ENCODE data around the gene GPR143.
A peak's percentile ranks its signal among the peaks of the same experiment; 100 is the strongest.

GPR143 gene

DNA sequence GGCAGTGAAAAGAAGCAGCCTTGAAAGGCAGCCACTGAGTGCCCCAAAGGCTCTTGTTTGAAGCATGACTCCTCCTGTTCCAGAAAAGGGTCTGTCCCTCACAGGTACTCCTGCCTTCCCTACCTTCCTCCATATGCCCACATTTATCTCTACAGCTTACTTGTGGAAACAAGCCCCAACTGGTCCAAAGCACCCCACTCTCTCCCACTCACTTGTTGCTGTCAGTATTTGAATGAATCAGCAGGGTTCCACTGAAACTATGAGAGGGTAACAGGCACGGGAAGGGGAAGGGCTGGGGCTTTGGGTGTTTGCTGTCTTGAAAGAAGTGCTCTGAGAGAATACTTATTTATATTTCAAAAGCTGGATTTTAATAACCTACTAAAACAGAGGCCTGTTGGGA, 34.9 kb downstream of the GPR143 start:
- DNase-seq (ENCODE audit: low read depth, low spot score) = no peak
- no peaks in the 10 kb centered on the region for H3K36me3 ChIP-seq (ENCODE audit: insufficient read depth, low read length)
- TF ChIP-seq EZH2 (IDR thresholded peaks at IDR 0.05) (no peak), FOXP2 (optimal IDR thresholded peaks at IDR 0.05; ENCODE audit: control extremely low read depth, extremely low read length, insufficient read depth) (no peak), POLR2AphosphoS5 (IDR thresholded peaks at IDR 0.05; ENCODE audit: borderline replicate concordance, low read depth, low read length) (no peak)
- no peak overlapping the region for H3K4me3 ChIP-seq
- H3K9me3 ChIP-seq (ENCODE audit: low read depth, low read length) = no peaks in the 10 kb centered on the region
- no peak overlapping the region for H3K9ac ChIP-seq (ENCODE audit: insufficient read length)
- no peak overlapping the region for H3K27ac ChIP-seq

DNA sequence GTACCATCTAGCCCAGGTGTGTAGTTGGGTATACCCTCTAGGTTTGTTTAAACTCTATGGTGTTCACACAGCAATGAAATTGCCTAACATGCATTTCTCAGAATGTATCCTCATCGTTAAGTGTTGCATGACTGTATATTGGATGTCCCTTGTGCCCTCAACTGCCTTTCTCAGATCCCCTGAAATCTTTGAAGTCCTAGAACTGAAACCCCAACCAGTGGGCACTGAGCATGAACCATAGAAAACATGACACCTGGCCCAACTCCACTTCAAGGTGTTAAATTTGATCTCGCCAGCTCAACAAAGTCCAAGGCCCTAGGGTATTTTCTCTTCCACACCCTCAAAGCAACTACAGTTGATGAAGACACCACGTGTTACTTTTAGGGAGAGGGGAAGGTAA, 35.6 kb downstream of the GPR143 start:
- TF ChIP-seq POLR2AphosphoS5 (IDR thresholded peaks at IDR 0.05; ENCODE audit: borderline replicate concordance, low read depth, low read length) = no peak
- no peak for TF ChIP-seq FOXP2 (optimal IDR thresholded peaks at IDR 0.05; ENCODE audit: control extremely low read depth, extremely low read length, insufficient read depth)
- no peak for TF ChIP-seq EZH2 (IDR thresholded peaks at IDR 0.05)
- no peak overlapping the region for H3K4me3 ChIP-seq
- H3K36me3 ChIP-seq (ENCODE audit: insufficient read depth, low read length) = no peaks in the 10 kb centered on the region
- no peak for DNase-seq (ENCODE audit: low read depth, low spot score)
- no peaks in the 10 kb centered on the region for H3K9me3 ChIP-seq (ENCODE audit: low read depth, low read length)
- H3K9ac ChIP-seq (ENCODE audit: insufficient read length) = no peak overlapping the region
- no peak overlapping the region for H3K27ac ChIP-seq

DNA sequence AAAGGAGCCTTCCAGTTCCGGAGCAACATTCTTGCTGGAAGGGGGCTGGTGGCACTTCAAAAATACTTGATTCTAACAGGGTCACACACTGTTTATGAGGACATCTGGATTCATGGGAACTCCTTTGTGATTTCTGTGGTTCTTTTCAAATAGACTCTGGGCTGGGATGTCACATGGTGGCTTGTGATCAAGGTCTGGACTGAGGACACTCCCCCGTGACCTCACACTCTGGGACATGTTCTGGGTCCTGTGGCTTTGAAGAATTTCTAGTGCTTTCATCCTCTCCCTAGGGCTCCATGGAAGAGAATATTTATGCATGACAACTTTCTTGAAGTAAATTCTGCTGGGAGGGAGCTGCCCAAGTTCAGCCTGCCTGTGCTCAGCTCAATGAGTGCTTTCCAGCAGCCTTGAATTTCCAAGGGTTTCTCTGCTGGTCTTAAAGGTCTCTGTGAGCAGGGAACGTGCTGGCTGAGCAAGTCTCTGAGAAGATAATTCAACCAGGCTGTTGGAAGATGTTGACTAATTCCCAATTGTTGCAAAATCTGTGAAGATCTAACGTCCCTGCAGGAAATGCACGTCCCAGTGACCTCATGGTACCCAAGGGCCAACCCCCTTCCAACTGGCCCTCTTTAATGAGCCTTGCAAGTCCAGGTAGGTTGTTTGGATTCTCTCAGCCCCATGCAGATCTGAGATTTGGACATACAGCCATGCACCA, 36.3 kb downstream of the GPR143 start:
- Histone ChIP-seq H3K9ac (ENCODE audit: insufficient read length) (no peak overlapping the region), H3K27ac (no peak overlapping the region), H3K9me3 (ENCODE audit: low read depth, low read length) (no peaks in the 10 kb centered on the region), H3K4me3 (no peak overlapping the region), H3K36me3 (ENCODE audit: insufficient read depth, low read length) (no peaks in the 10 kb centered on the region)
- DNase-seq (ENCODE audit: low read depth, low spot score) = no peak
- no peak for TF ChIP-seq FOXP2 (optimal IDR thresholded peaks at IDR 0.05; ENCODE audit: control extremely low read depth, extremely low read length, insufficient read depth)

DNA sequence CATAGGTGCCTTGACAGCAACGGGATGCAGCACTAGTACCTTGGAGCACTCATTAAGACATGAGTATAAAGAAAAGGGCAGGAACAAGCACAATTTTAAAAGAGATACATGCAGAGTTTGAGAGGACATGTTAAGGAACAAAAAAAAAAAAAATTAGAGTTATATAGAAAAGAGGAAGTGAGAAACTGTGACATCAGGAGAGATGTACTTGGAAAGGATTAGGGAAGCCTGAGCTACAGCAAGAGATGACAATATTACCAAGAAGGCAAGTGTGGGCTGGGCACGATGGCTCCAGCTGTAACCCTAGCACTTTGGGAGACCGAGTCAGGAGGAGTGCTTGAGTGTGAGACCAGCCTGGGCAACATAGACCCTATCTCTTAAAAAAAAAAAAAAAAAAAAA, 37.4 kb downstream of the GPR143 start:
- Histone ChIP-seq H3K9ac (ENCODE audit: insufficient read length) (no peak overlapping the region), H3K4me3 (no peak overlapping the region), H3K36me3 (ENCODE audit: insufficient read depth, low read length) (no peaks in the 10 kb centered on the region), H3K27ac (no peak overlapping the region), H3K9me3 (ENCODE audit: low read depth, low read length) (no peaks in the 10 kb centered on the region)
- TF ChIP-seq POLR2AphosphoS5 (IDR thresholded peaks at IDR 0.05; ENCODE audit: borderline replicate concordance, low read depth, low read length) (no peak), EZH2 (IDR thresholded peaks at IDR 0.05) (no peak), FOXP2 (optimal IDR thresholded peaks at IDR 0.05; ENCODE audit: control extremely low read depth, extremely low read length, insufficient read depth) (no peak)
- DNase-seq (ENCODE audit: low read depth, low spot score) = no peak

DNA sequence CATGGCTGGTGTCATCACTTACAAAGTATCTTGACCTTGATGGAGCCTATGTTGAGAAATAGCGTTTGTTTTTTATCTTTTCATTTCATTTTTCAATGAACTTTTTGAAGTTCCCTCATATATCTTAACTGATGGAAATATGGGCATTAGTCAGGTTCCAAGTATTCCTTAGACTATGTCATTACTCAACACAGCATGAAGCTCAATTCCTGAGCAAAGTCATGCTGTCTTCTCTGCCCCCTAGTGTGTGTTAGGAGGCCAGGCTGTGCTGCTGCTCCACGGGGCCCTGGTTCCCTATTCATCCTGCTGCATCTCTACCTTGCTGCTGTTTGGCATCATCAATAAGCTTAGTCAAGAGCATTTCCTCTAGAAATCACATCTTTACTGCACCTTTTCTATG, 40.9 kb downstream of the GPR143 start:
- TF ChIP-seq FOXP2 (optimal IDR thresholded peaks at IDR 0.05; ENCODE audit: control extremely low read depth, extremely low read length, insufficient read depth) = no peak
- no peak for TF ChIP-seq EZH2 (IDR thresholded peaks at IDR 0.05)
- no peak for TF ChIP-seq POLR2AphosphoS5 (IDR thresholded peaks at IDR 0.05; ENCODE audit: borderline replicate concordance, low read depth, low read length)
- no peaks in the 10 kb centered on the region; the same call in 1 of the 2 replicates for H3K36me3 ChIP-seq (ENCODE audit: insufficient read depth, low read length)
- no peak for DNase-seq (ENCODE audit: low read depth, low spot score)
- H3K27ac ChIP-seq = no peak overlapping the region
- H3K9ac ChIP-seq (ENCODE audit: insufficient read length) = no peak overlapping the region
- H3K4me3 ChIP-seq = no peak overlapping the region
- no peaks in the 10 kb centered on the region for H3K9me3 ChIP-seq (ENCODE audit: low read depth, low read length)

DNA sequence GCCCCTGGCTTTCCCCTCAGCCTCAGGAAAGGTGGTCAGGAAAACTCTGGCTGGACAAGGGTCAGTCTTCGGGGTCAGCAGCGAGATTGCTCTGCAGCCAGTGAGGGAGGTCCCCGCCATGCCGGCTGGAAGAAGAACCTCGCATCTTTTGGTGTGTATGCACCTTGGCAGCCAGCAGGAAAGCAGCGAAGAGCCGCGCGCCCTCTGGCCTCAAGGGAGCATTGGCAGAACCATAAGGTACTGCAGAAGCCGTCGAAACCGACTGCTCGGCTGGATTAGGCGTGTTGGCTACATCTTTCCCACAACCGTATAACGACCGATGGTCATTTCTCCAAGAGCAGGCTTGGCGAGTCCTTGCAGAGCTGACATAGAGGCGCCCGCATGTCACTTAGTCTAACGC, 48.3 kb downstream of the GPR143 start:
- no peaks in the 10 kb centered on the region for H3K9me3 ChIP-seq (ENCODE audit: low read depth, low read length)
- H3K9ac ChIP-seq (ENCODE audit: insufficient read length) = no peak overlapping the region
- peaks cover 14% of the 10 kb centered on the region; the same call in 1 of the 2 replicates for H3K36me3 ChIP-seq (ENCODE audit: insufficient read depth, low read length)
- no peak overlapping the region for H3K27ac ChIP-seq
- TF ChIP-seq FOXP2 (optimal IDR thresholded peaks at IDR 0.05; ENCODE audit: control extremely low read depth, extremely low read length, insufficient read depth) = no peak
- no peak for TF ChIP-seq POLR2AphosphoS5 (IDR thresholded peaks at IDR 0.05; ENCODE audit: borderline replicate concordance, low read depth, low read length)
- no peak overlapping the region for H3K4me3 ChIP-seq
- DNase-seq (ENCODE audit: low read depth, low spot score) = no peak

DNA sequence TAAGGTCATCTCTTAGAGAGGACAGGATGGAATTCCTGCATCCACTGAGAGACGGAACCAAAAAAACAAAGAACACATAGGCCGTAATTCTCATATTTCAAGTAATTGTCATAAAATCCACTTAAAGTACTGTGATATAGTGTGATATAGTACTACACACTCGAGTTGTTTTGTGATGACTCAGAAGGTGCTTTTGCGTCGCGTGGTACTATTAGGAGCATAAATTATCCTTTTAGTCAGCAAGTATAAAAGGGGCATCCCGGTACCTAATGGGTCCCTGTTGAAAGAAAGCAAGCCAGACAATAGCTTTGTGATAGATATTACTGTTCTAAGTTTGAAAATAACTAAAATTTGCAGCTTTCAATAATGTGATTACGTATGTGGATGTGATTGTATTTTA, 55.3 kb downstream of the GPR143 start:
- H3K36me3 ChIP-seq (ENCODE audit: insufficient read depth, low read length) = peaks cover 21% of the 10 kb centered on the region; the same call in 1 of the 2 replicates
- H3K9ac ChIP-seq (ENCODE audit: insufficient read length) = no peak overlapping the region
- H3K4me3 ChIP-seq = no peak overlapping the region
- no peaks in the 10 kb centered on the region for H3K9me3 ChIP-seq (ENCODE audit: low read depth, low read length)
- TF ChIP-seq POLR2AphosphoS5 (IDR thresholded peaks at IDR 0.05; ENCODE audit: borderline replicate concordance, low read depth, low read length) = no peak
- no peak for TF ChIP-seq EZH2 (IDR thresholded peaks at IDR 0.05)
- no peak for TF ChIP-seq FOXP2 (optimal IDR thresholded peaks at IDR 0.05; ENCODE audit: control extremely low read depth, extremely low read length, insufficient read depth)
- H3K27ac ChIP-seq = no peak overlapping the region
- no peak for DNase-seq (ENCODE audit: low read depth, low spot score)

DNA sequence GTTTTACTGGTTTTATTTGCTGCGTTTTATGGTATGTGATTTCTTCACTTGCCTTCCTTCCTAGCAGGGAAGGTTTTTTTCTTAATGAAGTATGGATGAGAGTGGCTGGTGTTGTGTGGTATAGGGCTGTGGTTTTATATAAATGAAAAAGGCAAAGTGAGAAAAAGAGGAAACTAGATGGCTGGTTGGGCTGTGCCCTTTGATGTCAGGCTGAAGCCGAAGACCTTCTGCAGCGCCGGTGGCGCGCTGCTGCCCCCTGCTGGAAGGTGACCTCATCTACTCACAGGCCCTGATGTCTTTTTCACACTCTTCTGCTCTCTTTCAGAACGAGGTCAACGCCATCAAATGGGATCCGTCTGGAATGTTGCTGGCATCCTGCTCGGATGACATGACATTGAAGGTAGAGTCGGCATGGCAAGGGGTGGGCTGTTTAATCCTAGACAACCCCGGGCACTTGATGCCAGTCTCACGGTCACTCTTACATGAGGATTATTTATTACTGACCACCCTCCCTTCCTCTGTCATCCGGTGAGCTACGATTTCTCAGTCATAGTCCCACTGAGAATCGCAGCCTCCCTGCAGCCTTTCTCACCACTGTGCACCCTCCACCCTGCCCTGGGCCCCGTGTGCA, 56.6 kb downstream of the GPR143 start:
- no peaks in the 10 kb centered on the region for H3K9me3 ChIP-seq (ENCODE audit: low read depth, low read length)
- DNase-seq (ENCODE audit: low read depth, low spot score) = peak; percentile 10
- H3K36me3 ChIP-seq (ENCODE audit: insufficient read depth, low read length) = peaks cover 18% of the 10 kb centered on the region; the same call in 1 of the 2 replicates
- no peak overlapping the region for H3K27ac ChIP-seq
- no peak overlapping the region for H3K9ac ChIP-seq (ENCODE audit: insufficient read length)
- TF ChIP-seq POLR2AphosphoS5 (IDR thresholded peaks at IDR 0.05; ENCODE audit: borderline replicate concordance, low read depth, low read length) = no peak
- no peak for TF ChIP-seq EZH2 (IDR thresholded peaks at IDR 0.05)
- no peak for TF ChIP-seq FOXP2 (optimal IDR thresholded peaks at IDR 0.05; ENCODE audit: control extremely low read depth, extremely low read length, insufficient read depth)
- no peak overlapping the region for H3K4me3 ChIP-seq

Measured in SK-N-MC (cell line).